Subcutaneous abdominal adipose tissue (tissue), 5 donors: Measurements from ENCODE around the gene STRAP.
A peak's percentile ranks its signal among the peaks of the same experiment; 100 is the strongest.
"Not testable (repeated sequence)": the region's sequence is repeated elsewhere in the genome, so short reads cannot be mapped to it uniquely, and the experiment has no call there.

Experiments
- H3K27ac ChIP-seq: one replicate; pipeline ENCODE4 v1.7.0; 2013; ENCODE audit warnings: low read depth, mild to moderate bottlenecking, inconsistent platforms, low read length, moderate library complexity
- H3K27me3 ChIP-seq, 5 donors: one replicate each; pipeline ENCODE4 v1.7.0; 2013; ENCODE audit warnings: low read length in 5 of 5, inconsistent platforms in 1 of 5; ENCODE audit not compliant: control insufficient read depth in 5 of 5, insufficient read depth in 4 of 5
- H3K36me3 ChIP-seq, 5 donors: one replicate each; pipeline ENCODE4 v1.7.0; 2013; ENCODE audit warnings: low read length in 5 of 5; ENCODE audit not compliant: control insufficient read depth in 5 of 5, insufficient read depth in 5 of 5
- H3K4me1 ChIP-seq, 5 donors: one replicate each; pipeline ENCODE4 v1.7.0; 2013; ENCODE audit warnings: low read length in 5 of 5, mild to moderate bottlenecking in 3 of 5, moderate library complexity in 1 of 5; ENCODE audit not compliant: control insufficient read depth in 5 of 5, insufficient read depth in 5 of 5
- H3K4me3 ChIP-seq, 5 donors: one replicate each; pipeline ENCODE4 v1.7.0; 2013; ENCODE audit warnings: low read length in 5 of 5, low read depth in 1 of 5
- H3K9ac ChIP-seq, 5 donors: one replicate each; pipeline ENCODE4 v1.7.0; 2013; ENCODE audit warnings: low read length in 5 of 5, mild to moderate bottlenecking in 4 of 5, moderate library complexity in 3 of 5
- H3K9me3 ChIP-seq, 5 donors: one replicate each; pipeline ENCODE4 v1.7.0; 2013; ENCODE audit warnings: low read length in 5 of 5; ENCODE audit not compliant: control insufficient read depth in 5 of 5
- donor health status: healthy.
- donor health status: healthy.
- donor health status: healthy.
- donor health status: healthy.
- donor health status: healthy.

Gene STRAP

DNA sequence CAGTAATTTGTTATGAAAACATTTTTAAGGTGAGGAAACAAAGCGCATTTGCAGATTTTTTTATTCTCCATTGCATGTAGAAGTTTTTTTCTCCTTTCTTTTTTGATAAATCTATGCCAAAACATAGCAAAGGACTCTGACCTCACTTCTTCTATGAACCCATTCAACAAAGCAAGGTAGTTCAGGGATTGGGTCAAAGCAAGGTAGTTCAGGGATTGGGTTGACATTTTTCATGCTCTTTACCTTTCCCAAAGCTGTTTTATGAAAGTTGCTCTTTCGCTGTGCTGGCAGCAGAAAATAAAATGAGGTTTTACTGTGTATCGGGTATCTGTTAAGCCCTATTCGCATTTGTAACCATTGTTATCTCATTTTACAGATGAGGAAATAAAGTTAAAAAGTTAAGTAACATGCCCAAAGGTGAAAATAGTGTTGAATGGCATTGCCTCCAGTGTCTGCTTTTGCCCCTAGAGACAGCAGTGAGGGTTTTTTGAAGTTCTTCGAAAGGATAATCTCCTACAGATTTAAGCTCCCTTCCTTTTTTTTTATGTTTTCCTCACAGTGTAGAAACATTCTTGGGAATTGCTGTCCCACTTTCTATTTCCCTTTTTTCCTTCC is 10.6 kb downstream of the STRAP start:
- Histone ChIP-seq H3K27me3 (no peaks in the 10 kb centered on the region), H3K4me3 (no peak overlapping the region), H3K4me1 (peaks cover 0 to 4% (median 0%) of the 10 kb centered on the region in 5 donors), H3K36me3 (peaks cover 26 to 50% (median 35%) of the 10 kb centered on the region in 5 donors), H3K9ac (no peak overlapping the region), H3K9me3 (no peaks in the 10 kb centered on the region), H3K27ac (no peak overlapping the region)

DNA sequence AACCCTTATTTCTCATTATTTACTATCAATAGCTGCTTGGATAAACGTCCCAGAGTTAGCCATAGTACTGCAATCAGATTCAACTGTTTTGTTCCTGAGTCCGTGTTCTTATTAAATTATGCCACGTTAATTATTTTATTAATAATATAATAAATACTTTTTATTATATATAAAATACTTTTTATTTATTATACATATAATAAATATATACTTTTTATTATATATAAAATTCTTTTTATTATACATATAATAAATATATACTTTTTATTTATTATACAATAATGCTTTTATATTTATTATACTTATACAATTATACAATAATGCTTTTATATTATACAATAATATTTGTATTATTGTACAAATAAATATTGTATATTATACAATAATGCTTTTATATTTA is 11.1 kb downstream of the STRAP start:
- H3K27ac ChIP-seq: no peak overlapping the region

DNA sequence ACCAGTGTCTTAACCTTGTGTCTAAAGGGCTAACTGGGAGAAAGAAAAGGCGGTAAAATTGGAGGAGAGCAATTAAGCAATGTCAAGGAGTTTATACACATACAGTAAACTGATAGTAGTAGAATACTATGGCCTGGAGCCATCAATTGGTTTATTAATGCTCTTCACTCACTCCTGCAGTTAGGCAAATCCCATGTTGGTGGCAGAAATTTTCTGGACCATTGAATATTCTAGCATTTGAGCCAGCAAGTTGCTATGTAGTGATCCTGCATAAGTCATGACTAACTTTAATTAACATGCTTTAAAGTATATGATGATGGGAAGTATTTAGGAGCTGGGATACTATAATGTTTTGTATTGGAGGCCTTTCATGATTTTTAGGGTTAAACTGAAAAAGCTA is 14.7 kb downstream of the STRAP start:
- Histone ChIP-seq H3K9ac (no peak overlapping the region), H3K27me3 (no peaks in the 10 kb centered on the region), H3K4me1 (peaks cover 0 to 11% (median 5%) of the 10 kb centered on the region in 5 donors), H3K4me3 (no peak overlapping the region), H3K9me3 (no peaks in the 10 kb centered on the region), H3K36me3 (peaks cover 20 to 50% (median 43%) of the 10 kb centered on the region in 5 donors), H3K27ac (no peak overlapping the region)

More for the DNA sequence above, 11.1 kb downstream of the STRAP start:
- Histone ChIP-seq H3K36me3 (peaks cover 26 to 53% (median 37%) of the 10 kb centered on the region in 5 donors), H3K4me1 (peaks cover 0 to 7% (median 2%) of the 10 kb centered on the region in 5 donors), H3K27me3 (no peaks in the 10 kb centered on the region), H3K9me3 (no peaks in the 10 kb centered on the region), H3K4me3 (no peak overlapping the region), H3K9ac (no peak overlapping the region)

DNA sequence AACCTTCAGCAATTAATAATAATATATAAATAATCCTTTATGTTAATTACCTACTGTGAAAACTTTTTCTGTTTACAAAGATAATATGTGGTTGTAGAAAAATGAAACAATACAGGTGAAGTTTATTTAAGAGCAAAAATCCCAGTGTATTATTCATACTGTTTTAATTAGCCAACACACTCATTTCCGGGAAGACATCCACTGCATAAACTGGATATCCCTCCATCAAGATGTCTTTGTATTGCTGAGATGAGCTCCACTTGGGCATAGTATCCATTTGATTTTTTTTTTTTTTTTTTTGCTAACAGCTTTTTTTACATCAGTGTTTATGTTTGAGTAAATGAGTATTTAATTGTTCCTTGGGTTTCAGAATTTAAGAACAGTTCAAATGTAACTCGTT is 15.2 kb downstream of the STRAP start:
- Histone ChIP-seq H3K4me1 (peaks cover 0 to 11% (median 5%) of the 10 kb centered on the region in 5 donors), H3K27ac (no peak overlapping the region), H3K9ac (no peak overlapping the region), H3K9me3 (no peaks in the 10 kb centered on the region), H3K4me3 (no peak overlapping the region), H3K36me3 (peaks cover 26 to 54% (median 48%) of the 10 kb centered on the region in 5 donors), H3K27me3 (no peaks in the 10 kb centered on the region)

DNA sequence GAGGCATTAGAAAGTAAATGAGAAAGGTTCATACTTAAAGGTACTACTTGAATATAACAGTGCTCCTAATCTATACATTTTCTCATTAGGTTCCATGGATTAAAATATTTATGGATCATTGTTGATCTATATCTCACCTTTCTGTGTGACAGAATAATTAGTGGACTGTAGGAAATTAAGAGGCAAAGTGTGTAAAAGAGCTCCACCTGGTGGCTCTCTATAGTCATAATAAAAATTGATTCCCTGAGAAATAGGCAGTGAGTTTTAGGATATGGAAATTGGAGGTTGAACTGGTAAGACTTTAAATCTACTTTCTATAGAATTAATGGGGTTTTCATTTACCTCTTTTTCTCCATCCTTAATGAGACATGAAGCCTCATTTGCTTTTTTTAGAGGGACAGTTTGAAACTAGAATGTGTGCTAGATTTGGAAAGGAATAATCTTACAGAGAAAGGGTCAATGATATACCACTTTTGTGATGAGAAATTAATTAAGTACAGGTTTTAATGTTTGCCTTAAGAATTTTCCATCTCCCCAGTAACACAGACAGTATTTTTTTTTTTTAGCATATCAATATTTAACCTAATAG is 17.2 kb downstream of the STRAP start:
- Histone ChIP-seq H3K9ac (no peak overlapping the region), H3K27ac (no peak overlapping the region), H3K4me1 (peaks cover 0 to 11% (median 5%) of the 10 kb centered on the region in 5 donors), H3K27me3 (no peaks in the 10 kb centered on the region), H3K4me3 (no peak overlapping the region), H3K9me3 (no peaks in the 10 kb centered on the region), H3K36me3 (peaks cover 38 to 61% (median 56%) of the 10 kb centered on the region in 5 donors)

DNA sequence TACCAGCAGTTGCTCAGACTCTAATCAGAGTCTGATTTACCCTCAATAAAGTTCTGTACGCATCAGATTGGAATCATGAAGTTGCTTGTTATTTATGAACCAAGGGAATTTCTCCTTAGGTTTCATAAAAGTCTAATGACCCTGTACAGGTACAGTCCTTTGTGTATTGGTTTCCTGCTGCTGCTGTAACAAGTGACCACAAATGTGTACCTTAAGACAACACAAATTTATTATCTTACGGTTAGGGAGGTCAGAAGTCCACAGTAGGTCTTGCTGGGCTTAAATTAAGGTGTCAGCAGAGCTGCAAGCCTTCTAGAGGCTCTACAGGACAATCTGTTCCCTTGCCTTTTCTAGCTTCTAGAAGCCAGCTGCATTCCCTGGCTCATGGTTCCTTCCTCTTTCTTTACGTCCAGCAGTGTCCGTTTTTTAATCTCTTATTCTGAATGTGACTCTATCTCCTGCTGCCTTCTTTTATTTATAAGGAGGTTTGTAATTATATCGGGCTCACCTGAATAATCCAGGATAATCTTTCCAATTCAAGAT is 22.3 kb downstream of the STRAP start:
- Histone ChIP-seq H3K9ac (no peak overlapping the region), H3K9me3 (no peaks in the 10 kb centered on the region), H3K36me3 (peaks cover 51 to 57% (median 55%) of the 10 kb centered on the region in 5 donors), H3K4me1 (no peaks in the 10 kb centered on the region), H3K4me3 (no peak overlapping the region), H3K27ac (no peak overlapping the region), H3K27me3 (no peaks in the 10 kb centered on the region)

DNA sequence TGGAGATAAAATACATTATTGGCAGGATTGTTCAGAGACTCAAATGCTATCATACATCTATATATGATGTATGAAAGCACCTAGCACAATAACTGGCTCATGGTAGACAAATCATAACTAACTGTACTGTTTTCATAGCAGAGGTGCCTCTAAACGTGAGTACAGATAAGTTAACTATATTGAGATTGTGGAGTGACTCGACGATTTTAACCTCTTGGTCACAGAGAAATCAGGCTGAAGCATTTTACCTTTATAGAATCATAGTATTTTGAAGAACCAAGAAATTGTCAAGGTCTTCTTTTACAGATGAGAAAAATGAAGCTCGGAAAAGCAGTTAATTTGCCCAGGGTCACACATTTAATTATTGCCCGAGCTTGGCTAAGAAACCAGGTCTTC is 28.3 kb downstream of the STRAP start:
- peak overlapping the region in 3 of 5 donors; percentile 28 to 93 (median 52) for H3K9ac ChIP-seq

DNA sequence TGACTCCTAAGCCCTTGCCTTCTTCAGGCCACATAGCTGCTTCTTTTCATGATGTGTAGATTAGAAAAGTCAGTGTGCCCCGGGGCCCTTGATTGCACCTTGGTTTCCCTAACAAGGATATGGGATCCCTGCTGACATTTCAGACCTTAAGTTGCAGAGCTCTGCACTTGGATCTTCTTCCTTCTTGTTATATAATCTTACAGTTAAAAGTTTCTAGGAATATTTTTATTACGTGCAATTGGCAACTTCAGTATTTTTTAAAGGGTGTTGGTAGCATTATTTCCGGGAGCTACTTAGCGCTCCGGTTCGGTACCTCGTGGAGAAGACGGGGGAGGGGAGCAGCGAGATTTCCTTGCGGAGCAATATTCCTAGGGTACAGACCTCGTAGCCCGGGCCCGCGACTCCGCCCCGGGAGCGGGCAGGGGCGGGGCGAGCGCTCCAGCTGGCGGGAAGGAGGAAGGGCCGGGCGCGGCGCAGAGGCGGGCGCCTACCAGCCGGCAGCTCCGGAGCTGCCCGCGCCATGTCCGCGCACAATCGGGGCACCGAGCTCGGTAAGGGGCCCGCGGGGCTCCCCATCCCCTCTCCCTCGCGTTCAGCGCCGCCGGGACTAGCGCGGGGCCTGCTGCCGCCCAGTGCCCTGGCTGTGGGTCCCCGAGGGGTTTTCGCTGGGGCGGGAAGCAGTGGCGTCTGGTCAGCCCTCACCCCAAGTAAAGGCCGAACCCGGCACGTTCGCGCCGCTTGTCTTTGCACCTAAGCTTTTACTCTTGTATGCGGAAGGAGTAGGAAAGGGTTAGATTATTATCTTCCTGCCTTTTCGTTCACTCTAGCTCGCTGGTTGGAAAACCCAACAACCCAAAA is 28.9 kb downstream of the STRAP start, which contains the start of gene DERA:
Gene DERA, plus strand, starts transcription at position 469 of the 858 bp plus-strand sequence. Its CDS starts 52 bp downstream, at position 521.
- H3K9me3 ChIP-seq: no peaks in the 10 kb centered on the region

More for the DNA sequence above, 28.3 kb downstream of the STRAP start:
- Histone ChIP-seq H3K27me3 (no peaks in the 10 kb centered on the region), H3K4me3 (peak overlapping the region; percentile 67 to 94 (median 86)), H3K27ac (peak overlapping the region; percentile 90), H3K4me1 (peaks cover 0 to 13% (median 11%) of the 10 kb centered on the region in 5 donors), H3K36me3 (peaks cover 10 to 17% (median 15%) of the 10 kb centered on the region in 5 donors), H3K9me3 (no peaks in the 10 kb centered on the region)

DNA sequence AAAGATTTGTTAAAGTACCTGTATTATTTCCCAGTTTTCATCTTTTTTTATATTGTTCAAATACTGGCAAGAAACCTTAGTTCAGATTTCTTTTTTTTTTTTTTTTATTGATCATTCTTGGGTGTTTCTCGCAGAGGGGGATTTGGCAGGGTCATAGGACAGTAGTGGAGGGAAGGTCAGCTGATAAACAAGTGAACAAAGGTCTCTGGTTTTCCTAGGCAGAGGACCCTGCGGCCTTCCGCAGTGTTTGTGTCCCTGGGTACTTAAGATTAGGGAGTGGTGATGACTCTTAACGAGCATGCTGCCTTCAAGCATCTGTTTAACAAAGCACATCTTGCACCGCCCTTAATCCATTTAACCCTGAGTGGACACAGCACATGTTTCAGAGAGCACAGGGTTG is 29.7 kb downstream of the STRAP start:
- not testable (repeated sequence) for H3K36me3 ChIP-seq, H3K27me3 ChIP-seq, H3K9me3 ChIP-seq
- Histone ChIP-seq H3K9ac (peak overlapping the region; percentile 89 to 98 (median 93)), H3K4me3 (peak overlapping the region; percentile 82 to 94 (median 86)), H3K4me1 (peaks cover 0 to 13% (median 11%) of the 10 kb centered on the region in 5 donors), H3K27ac (peak overlapping the region; percentile 90)

More for the DNA sequence above, 28.9 kb downstream of the STRAP start, which contains the start of gene DERA:
- Histone ChIP-seq H3K27me3 (no peaks in the 10 kb centered on the region), H3K9ac (peak within 1 kb of the TSS; percentile 89 to 98 (median 93)), H3K4me3 (peak within 1 kb of the TSS; percentile 82 to 94 (median 86)), H3K27ac (peak within 1 kb of the TSS; percentile 90), H3K4me1 (peaks cover 0 to 13% (median 11%) of the 10 kb centered on the region in 5 donors), H3K36me3 (peaks cover 10 to 14% (median 12%) of the 10 kb centered on the region in 5 donors)
